HG03558 (cell line): ENCODE results near the gene OR1S1.
"Not testable (repeated sequence)": the region's sequence is repeated elsewhere in the genome, so short reads cannot be mapped to it uniquely, and the experiment has no call there.

ENCODE experiments used
- ATAC-seq: cut with Tn5 transposase; IDR thresholded peaks from one replicate; pipeline ENCODE4 v1.9.1; 2021; ENCODE audit warnings: moderate number of reproducible peaks; ENCODE audit not compliant: unreplicated experiment; ENCODE audit errors: extremely low read depth

Gene OR1S1

GRCh38 chr11:58212420-58212819, at the start of gene OR1S1:
OR1S1 (plus strand) TSS chr11:58212720.
- ATAC-seq: not testable (repeated sequence)

- ATAC-seq: no peak
Observed at GRCh38 chr11:58164389-58164788, 48.1 kb upstream of the OR1S1 start.

GRCh38 chr11:58164990-58165389, 47.5 kb upstream of the OR1S1 start:
- no peak for ATAC-seq

GRCh38 chr11:58165504-58166106, 46.9 kb upstream of the OR1S1 start:
- ATAC-seq: no peak

- ATAC-seq: no peak
Observed at GRCh38 chr11:58177409-58178054, 35.0 kb upstream of the OR1S1 start.

GRCh38 chr11:58178444-58178843, 34.1 kb upstream of the OR1S1 start:
- ATAC-seq: no peak

GRCh38 chr11:58179648-58180047, 32.9 kb upstream of the OR1S1 start:
- no peak for ATAC-seq

GRCh38 chr11:58186938-58187337, 25.6 kb upstream of the OR1S1 start:
- no peak for ATAC-seq

GRCh38 chr11:58188770-58189169, 23.8 kb upstream of the OR1S1 start, which contains the start of gene OR9Q2:
OR9Q2 (plus strand) TSS chr11:58189070; CDS start chr11:58190491, 1,421 bp downstream.
- ATAC-seq: no peak

GRCh38 chr11:58192229-58192628, 20.3 kb upstream of the OR1S1 start:
- ATAC-seq: no peak

- ATAC-seq: no peak
Observed at GRCh38 chr11:58193391-58193790, 19.1 kb upstream of the OR1S1 start.

- ATAC-seq: no peak
Observed at GRCh38 chr11:58195939-58196338, 16.6 kb upstream of the OR1S1 start.

GRCh38 chr11:58199271-58199670, 13.2 kb upstream of the OR1S1 start:
- no peak for ATAC-seq

- no peak for ATAC-seq
Observed at GRCh38 chr11:58204042-58204441, 8.5 kb upstream of the OR1S1 start, which contains the start of gene OR1S2. OR1S2 (minus strand) TSS chr11:58204142; CDS start chr11:58204142, 0 bp downstream.

GRCh38 chr11:58216476-58216875, 4.0 kb downstream of the OR1S1 start:
- no peak for ATAC-seq

GRCh38 chr11:58222721-58223120, 10.2 kb downstream of the OR1S1 start:
- no peak for ATAC-seq

GRCh38 chr11:58227956-58228615, 15.6 kb downstream of the OR1S1 start:
- ATAC-seq: no peak

- ATAC-seq: no peak
Observed at GRCh38 chr11:58243954-58244353, 31.4 kb downstream of the OR1S1 start.

- ATAC-seq: no peak
Observed at GRCh38 chr11:58254936-58255335, 42.4 kb downstream of the OR1S1 start.

GRCh38 chr11:58259983-58260382, 47.5 kb downstream of the OR1S1 start:
- ATAC-seq: no peak
